RPMI8226 (cell line): ENCODE results near the gene MCHR2.
"Not testable (repeated sequence)": the region's sequence is repeated elsewhere in the genome, so short reads cannot be mapped to it uniquely, and the experiment has no call there.

Experiments used
- DNase-seq: peaks from one replicate; pipeline ENCODE4 v3.0.0-alpha.2; 2015

Gene MCHR2, protein sequence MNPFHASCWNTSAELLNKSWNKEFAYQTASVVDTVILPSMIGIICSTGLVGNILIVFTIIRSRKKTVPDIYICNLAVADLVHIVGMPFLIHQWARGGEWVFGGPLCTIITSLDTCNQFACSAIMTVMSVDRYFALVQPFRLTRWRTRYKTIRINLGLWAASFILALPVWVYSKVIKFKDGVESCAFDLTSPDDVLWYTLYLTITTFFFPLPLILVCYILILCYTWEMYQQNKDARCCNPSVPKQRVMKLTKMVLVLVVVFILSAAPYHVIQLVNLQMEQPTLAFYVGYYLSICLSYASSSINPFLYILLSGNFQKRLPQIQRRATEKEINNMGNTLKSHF

DNA sequence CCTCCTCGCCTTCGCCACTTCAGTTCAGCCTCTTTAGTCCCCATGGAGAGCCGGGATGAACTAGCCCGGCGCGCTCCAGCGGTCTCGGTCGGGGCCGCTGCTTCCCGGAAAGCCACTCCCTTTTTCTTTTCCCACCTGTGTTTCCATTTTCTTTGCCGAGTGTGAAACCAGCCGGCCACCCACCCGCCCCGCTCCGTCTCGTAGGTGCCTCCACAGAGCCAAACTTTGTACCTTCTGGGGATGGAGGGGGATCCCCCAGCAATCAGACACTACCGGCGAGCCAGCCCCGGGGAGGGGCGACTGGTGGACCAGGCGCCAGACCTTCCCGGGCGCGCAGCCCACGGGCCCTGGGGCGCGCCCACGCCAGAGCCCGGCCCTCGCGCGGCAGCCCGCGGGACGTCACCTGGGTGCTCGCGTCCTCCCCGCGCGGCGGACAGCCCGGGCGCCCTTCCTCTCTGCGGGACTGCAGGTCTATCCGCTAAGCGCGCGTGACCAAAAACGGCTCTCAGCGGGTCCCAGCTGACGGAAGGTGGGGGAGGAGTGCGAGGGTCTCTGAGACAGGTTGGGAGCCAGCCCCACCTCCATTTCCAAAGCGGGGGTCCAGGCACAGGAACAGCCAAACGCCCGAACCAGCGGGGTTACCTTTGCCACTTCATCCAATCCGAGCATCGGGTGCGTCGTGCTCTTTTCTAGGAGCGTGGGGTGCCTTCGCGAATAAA is at the start of gene MCHR2:
TSS of gene MCHR2 (minus strand) at position 691 of the 719 bp plus-strand sequence. CDS start 38,076 bp downstream, outside the sequence.
- DNase-seq: no peak

- not testable (repeated sequence) for DNase-seq
Measured at GRCh38 chr6:100038546-100038945, 44.5 kb upstream of the MCHR2 start.

DNA sequence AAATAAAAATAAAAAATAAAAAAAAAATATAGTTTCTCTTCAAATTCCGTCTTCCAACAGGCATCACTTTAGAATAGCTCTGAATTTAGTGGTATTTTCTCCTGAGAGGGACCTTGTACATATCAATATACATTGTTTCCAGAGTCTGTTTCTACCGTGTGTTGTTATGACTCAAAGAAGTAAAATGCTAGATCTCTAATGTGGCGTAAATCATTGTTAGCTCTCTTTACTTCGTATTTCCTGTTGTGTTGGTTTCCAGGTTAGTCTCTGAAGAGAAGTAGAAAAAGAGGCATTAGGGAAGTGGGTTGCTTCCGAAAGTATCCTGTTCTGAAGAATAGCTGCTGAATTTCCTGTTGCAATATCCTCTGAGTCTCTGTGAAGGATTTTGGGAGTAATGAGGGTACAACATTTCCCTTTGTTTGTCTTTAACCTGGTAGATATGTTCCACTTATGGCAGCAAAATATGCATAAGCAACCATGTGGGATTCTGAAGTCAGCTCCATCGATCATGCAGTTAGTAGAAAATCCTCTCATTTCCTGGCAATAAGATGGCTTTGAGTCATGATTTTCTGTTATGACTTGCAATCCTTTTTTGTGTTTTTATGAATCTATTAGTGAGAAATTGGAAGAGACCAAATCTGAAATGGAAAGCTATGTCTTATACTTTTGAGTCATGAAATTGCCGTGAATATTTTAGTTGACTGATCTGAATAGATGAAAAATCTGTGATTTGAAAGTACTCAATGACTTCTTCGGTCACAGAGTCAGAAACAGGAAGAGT is 42.0 kb upstream of the MCHR2 start:
- DNase-seq: no peak

DNA sequence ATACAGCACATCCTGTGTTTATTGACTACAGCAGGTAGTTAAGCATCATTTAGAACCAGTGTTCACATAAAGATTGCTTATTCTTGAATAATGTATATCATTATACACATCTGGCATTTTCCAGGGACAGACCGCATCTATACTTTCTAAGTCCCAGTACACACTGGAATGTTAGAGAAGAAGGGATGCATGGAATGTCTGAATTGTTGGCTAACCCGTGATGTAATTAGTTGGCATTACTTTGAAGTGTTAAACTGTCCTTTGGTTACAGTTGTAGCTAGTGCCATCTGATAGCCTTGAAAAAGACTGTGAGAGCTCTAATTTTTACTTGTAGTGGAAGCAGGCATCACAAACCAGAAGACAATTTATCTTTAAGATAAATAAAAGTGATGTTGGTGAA is 29.8 kb upstream of the MCHR2 start:
- DNase-seq: no peak

DNA sequence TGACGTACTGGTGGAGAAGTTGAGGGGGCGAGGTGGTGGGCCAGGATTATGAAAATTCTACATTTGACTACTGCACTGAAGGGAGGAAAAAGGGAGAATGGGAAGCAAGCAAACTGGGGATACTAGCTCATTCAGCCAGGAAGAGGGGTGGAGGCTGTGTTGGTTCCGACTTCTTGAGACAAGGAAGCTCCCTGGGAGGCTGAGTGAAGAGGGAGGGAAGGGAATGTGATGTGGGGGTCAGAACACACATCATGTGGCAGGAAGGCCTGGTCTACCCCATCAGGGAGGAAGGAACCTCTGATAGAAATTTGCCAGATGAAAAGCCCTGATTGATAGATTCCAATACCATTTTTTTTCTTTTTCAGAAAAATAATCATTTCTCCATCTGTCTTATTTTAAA is 28.8 kb upstream of the MCHR2 start:
- no peak for DNase-seq

GRCh38 chr6:100008857-100009256 is 14.8 kb upstream of the MCHR2 start:
- DNase-seq: no peak

GRCh38 chr6:100001915-100002388 is 7.9 kb upstream of the MCHR2 start:
- DNase-seq: peak; percentile 47

GRCh38 chr6:99997141-99997540 is 3.1 kb upstream of the MCHR2 start:
- DNase-seq: no peak

- DNase-seq: no peak
Measured at GRCh38 chr6:99995916-99996315, 1.9 kb upstream of the MCHR2 start.

DNA sequence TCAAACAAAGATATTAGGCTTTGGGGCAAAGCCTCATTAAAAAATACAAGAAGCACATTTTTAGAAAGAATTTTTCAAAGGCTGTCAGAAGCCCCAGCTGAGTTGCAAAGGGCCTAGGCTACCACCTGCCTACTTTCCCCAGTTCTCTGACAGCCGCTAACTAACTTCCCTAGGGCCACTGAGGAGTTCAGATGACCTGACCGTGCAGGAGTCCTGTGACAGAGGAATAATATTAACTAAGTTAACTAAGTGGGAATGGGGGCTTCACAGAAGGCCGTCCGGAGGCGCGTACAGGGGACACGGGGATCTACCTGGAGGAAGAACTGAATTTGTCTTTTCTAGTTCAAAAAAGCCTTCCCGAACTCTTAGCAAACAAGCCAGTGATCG is 884 bp downstream of the MCHR2 start:
- DNase-seq: no peak

- DNase-seq: no peak
Measured at GRCh38 chr6:99991955-99992354, 2.1 kb downstream of the MCHR2 start.

DNA sequence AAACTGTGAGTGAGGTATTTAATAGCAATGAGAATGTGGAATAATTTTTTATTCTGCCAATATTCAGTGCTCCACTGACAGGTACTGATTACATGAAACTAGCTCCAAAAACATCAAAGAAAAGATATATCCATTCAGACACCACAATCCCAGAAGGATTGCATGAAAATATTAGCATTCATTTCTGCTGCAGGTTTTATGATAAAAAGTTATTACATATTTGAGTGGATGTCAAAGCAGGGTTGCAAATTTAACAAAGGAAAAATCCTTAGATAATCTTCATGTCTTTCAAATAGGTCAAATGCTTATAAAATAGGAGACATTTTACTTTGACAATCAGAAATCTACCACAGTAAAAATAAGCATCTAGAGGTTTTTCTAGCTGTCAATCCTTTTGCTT is 13.3 kb downstream of the MCHR2 start:
- DNase-seq: no peak

DNA sequence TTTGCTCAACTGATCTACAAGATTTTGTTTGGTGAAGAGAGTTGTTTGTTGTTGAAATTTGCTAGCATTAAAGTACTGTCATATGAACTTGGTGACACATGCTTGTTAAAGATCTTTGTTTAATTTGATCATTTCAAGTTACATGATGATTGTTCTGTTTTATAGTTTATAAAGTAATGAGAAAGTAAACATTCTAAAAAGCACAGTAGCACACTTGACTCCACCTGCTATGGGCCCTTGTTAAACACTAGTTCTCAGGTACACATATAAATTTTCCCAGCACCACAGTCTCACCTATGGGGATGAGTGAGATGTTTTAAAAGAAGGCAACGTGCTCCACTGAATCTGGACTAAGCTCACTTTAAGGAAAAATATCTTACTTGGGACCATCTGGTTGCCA is 14.1 kb downstream of the MCHR2 start:
- no peak for DNase-seq

DNA sequence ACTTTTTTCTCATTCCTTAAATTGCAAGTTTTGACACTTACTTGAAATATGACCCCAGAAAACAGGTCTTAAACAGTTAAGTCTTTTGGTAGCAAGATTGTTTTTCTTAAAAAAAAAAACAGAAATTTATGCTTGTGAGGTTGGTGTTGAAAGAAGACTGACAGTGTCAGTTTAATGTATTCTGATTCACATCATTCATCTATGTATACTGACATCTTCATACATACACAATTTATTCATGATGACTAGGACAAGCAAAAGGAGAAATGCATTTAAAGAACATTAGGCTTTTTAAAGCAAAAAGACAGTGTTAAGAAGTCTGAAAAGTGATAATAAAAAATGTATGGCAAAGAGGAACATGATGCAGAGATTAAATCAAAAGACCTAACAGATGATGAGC is 27.0 kb downstream of the MCHR2 start:
- no peak for DNase-seq

DNA sequence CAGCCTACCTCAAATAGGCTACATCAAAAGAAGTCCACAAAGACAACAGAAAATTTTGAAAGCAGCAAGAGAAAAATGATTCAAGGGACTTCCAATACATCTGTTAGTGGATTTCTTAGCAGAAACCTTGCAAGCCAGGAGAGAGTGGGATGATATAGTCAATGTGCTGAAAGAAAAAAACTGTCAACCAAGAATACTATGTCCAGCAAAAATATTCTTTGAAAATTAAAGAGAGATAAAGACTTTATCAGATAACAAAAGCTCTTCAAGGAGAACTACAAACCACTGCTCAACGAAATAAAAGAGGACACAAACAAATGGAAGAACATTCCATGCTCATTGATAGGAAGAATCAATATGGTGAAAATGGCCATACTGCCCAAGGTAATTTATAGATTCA is 34.0 kb downstream of the MCHR2 start:
- no peak for DNase-seq

- DNase-seq: no peak
Measured at GRCh38 chr6:99951016-99951805, 42.8 kb downstream of the MCHR2 start.

DNA sequence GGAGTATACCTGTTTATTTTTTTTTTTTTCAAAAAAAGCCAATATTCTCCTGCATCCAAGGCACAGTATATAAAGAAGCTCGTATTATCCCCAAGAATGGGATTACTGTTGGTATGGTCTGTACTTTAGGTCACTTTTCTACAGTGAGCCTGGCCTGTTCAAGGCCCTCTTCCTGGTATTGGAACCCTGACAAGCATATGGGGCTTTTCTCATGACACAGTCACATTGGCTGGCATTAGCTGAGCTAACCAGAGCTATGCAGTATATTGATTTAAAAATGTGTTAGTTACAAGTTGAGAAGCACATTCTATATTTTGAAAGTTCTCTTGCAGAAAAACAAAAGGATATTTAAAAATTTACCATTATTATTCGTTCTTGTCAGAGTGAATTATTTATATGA is 48.0 kb downstream of the MCHR2 start:
- DNase-seq: no peak

- DNase-seq: no peak
Measured at GRCh38 chr6:99943846-99944245, 50.2 kb downstream of the MCHR2 start.

DNA sequence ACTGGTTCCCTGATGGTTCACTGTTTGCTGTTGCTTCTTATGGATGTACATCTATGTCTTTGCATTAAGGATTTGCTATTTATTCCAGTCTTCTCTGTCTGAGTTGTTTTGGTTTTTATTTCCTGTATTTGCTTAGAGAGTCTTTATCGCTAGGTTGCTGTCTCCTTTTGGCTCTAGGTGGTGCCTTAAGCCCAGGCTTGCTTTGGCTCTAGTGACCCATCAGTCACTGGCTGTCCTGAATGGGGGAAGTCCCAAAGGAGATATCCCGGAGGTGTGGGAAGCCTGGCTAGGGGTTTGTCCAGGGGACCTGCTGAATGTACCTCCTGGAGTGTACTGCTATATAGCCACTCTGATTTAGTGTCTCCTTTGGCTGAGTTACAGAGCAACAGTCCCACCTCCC is 53.4 kb downstream of the MCHR2 start:
- no peak for DNase-seq

- no peak for DNase-seq
Measured at GRCh38 chr6:99933129-99933528, 60.9 kb downstream of the MCHR2 start.

DNA sequence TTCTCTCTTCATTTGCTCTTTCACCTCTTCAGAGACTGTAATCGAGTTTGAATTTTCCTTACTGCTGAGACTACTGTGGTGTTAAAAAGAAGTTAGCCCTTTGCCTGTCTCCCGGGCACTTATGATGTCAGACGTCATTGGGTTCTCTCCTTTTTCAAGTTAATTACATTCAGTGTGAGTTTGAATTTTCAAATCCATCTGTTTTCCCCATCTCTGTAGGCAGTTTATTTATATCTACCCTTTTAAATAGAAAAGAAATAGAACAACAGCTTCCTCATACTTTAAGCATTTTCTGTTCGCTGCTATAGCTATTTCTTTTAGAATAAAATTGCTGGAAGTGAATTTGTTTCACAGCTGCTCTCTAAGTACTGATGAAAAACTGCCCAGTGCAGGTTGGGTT is 81.4 kb downstream of the MCHR2 start:
- DNase-seq: no peak

DNA sequence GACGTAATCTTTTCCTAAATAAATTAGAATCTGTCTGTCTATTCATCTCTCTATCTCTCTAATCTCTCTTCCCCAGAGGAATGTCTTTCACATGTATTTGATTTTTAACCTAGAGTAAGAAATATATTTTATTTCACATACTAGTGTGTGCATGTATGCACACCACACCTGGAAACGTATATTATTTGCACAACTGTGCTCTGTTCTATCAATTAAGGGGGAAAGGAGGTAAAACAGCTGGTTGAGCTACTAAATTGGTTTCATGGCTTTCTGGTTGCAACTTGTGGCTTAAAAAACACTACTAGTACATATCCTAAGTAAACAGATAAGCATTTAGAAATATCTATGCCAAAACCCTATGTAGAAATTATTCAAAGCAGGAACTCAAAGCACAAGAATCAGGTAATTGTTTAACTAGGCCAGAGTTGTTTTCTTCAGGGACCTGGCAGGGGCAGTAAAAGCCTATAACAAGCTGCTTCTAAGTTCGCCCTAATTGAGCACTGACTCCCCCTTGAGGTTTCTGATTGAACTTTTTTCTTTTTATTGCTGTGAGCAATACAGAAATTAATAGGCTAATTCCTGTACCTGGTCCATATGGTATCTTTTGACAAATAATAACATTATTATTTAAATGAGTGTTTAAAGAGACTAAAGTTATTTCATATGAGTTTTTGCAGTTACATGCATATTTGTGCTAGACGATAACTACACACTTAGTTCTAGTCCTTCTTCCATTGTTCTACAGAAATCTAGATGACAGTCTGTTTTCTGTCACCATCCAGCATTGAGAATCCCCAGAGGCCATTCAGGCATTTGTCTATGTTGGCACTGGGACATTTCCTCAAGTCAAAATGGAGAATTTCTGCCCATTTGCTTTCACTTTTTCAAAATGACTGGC is 88.6 kb downstream of the MCHR2 start:
- peak; percentile 39 for DNase-seq
